Stimulated activated naive CD8-positive, alpha-beta T cell treated with anti-CD3 and anti-CD28 coated beads, Interleukin-15, Interleukin-2, amounts not matched to agents 100 ng/mL and 50 ng/mL, for 24 hours (primary cell): ENCODE results near the gene DLGAP1.

Source experiments
- H3K27ac Mint-ChIP-seq: one replicate; pipeline ENCODE4 v1.8.0; 2021; ENCODE audit warnings: mild to moderate bottlenecking, mixed read lengths
- H3K27me3 Mint-ChIP-seq: one replicate; pipeline ENCODE4 v1.8.0; 2021; ENCODE audit warnings: mixed read lengths
- H3K36me3 Mint-ChIP-seq: one replicate; pipeline ENCODE4 v1.8.0; 2021; ENCODE audit warnings: low read depth, mixed read lengths
- H3K4me1 Mint-ChIP-seq: one replicate; pipeline ENCODE4 v1.8.0; 2021; ENCODE audit warnings: low read depth, mixed read lengths
- H3K4me3 Mint-ChIP-seq: one replicate; pipeline ENCODE4 v1.8.0; 2021; ENCODE audit warnings: mild to moderate bottlenecking, mixed read lengths
- H3K9me3 Mint-ChIP-seq: one replicate; pipeline ENCODE4 v1.8.0; 2021; ENCODE audit warnings: mixed read lengths

Gene DLGAP1

GRCh38 chr18:3530807-3531206, 924.3 kb downstream of the DLGAP1 start:
- no peak overlapping the region for H3K27ac Mint-ChIP-seq
- H3K27me3 Mint-ChIP-seq, result no peaks in the 10 kb centered on the region
- H3K9me3 Mint-ChIP-seq, result no peaks in the 10 kb centered on the region

GRCh38 chr18:3529601-3530000, 925.5 kb downstream of the DLGAP1 start:
- Mint-ChIP-seq H3K36me3 (no peaks in the 10 kb centered on the region), H3K27me3 (no peaks in the 10 kb centered on the region), H3K27ac (no peak overlapping the region), H3K4me3 (no peak overlapping the region), H3K9me3 (no peaks in the 10 kb centered on the region), H3K4me1 (peaks cover 20% of the 10 kb centered on the region)

More at GRCh38 chr18:3530807-3531206, 924.3 kb downstream of the DLGAP1 start:
- H3K36me3 Mint-ChIP-seq, result no peaks in the 10 kb centered on the region
- peaks cover 16% of the 10 kb centered on the region for H3K4me1 Mint-ChIP-seq
- H3K4me3 Mint-ChIP-seq, result no peak overlapping the region

- no peak overlapping the region for H3K4me3 Mint-ChIP-seq
- no peaks in the 10 kb centered on the region for H3K36me3 Mint-ChIP-seq
- peaks cover under 1% of the 10 kb centered on the region for H3K9me3 Mint-ChIP-seq
- H3K4me1 Mint-ChIP-seq, result peaks cover 20% of the 10 kb centered on the region
- no peak overlapping the region for H3K27ac Mint-ChIP-seq
- H3K27me3 Mint-ChIP-seq, result no peaks in the 10 kb centered on the region
Measured at GRCh38 chr18:3529077-3529476, 926.0 kb downstream of the DLGAP1 start.

GRCh38 chr18:3528231-3528630, 926.9 kb downstream of the DLGAP1 start:
- Mint-ChIP-seq H3K9me3 (peaks cover 5% of the 10 kb centered on the region), H3K27me3 (no peaks in the 10 kb centered on the region), H3K36me3 (peaks cover 4% of the 10 kb centered on the region), H3K27ac (no peak overlapping the region), H3K4me3 (no peak overlapping the region), H3K4me1 (peaks cover 20% of the 10 kb centered on the region)

GRCh38 chr18:3526421-3527354, 928.4 kb downstream of the DLGAP1 start:
- Mint-ChIP-seq H3K4me1 (peaks cover 20% of the 10 kb centered on the region), H3K36me3 (peaks cover 4% of the 10 kb centered on the region), H3K9me3 (peaks cover 5% of the 10 kb centered on the region), H3K27ac (peak overlapping the region; percentile 60), H3K4me3 (no peak overlapping the region), H3K27me3 (peaks cover 3% of the 10 kb centered on the region)

GRCh38 chr18:3525870-3526420, 929.2 kb downstream of the DLGAP1 start:
- Mint-ChIP-seq H3K27me3 (peaks cover 3% of the 10 kb centered on the region), H3K4me1 (peaks cover 20% of the 10 kb centered on the region), H3K4me3 (peak overlapping the region; percentile 54), H3K36me3 (peaks cover 4% of the 10 kb centered on the region), H3K9me3 (peaks cover 5% of the 10 kb centered on the region), H3K27ac (peak overlapping the region; percentile 60)

- H3K27me3 Mint-ChIP-seq, result peaks cover 3% of the 10 kb centered on the region
- peaks cover 20% of the 10 kb centered on the region for H3K4me1 Mint-ChIP-seq
- H3K4me3 Mint-ChIP-seq, result no peak overlapping the region
- no peak overlapping the region for H3K27ac Mint-ChIP-seq
- H3K9me3 Mint-ChIP-seq, result peaks cover 5% of the 10 kb centered on the region
- H3K36me3 Mint-ChIP-seq, result peaks cover 4% of the 10 kb centered on the region
Measured at GRCh38 chr18:3524706-3525105, 930.4 kb downstream of the DLGAP1 start.

GRCh38 chr18:3520230-3521085, 934.6 kb downstream of the DLGAP1 start:
- Mint-ChIP-seq H3K36me3 (peaks cover 4% of the 10 kb centered on the region), H3K27me3 (peaks cover 3% of the 10 kb centered on the region), H3K4me1 (peaks cover under 1% of the 10 kb centered on the region), H3K4me3 (no peak overlapping the region), H3K9me3 (peaks cover 5% of the 10 kb centered on the region), H3K27ac (no peak overlapping the region)

- no peaks in the 10 kb centered on the region for H3K27me3 Mint-ChIP-seq
- H3K4me3 Mint-ChIP-seq, result no peak overlapping the region
- no peaks in the 10 kb centered on the region for H3K9me3 Mint-ChIP-seq
- H3K4me1 Mint-ChIP-seq, result peaks cover 20% of the 10 kb centered on the region
- H3K36me3 Mint-ChIP-seq, result no peaks in the 10 kb centered on the region
- no peak overlapping the region for H3K27ac Mint-ChIP-seq
Measured at GRCh38 chr18:3514312-3515216, 940.5 kb downstream of the DLGAP1 start.

- H3K27ac Mint-ChIP-seq, result peak overlapping the region; percentile 22
- H3K9me3 Mint-ChIP-seq, result no peaks in the 10 kb centered on the region
- H3K36me3 Mint-ChIP-seq, result no peaks in the 10 kb centered on the region
- H3K4me3 Mint-ChIP-seq, result no peak overlapping the region
- H3K4me1 Mint-ChIP-seq, result peaks cover 20% of the 10 kb centered on the region
- no peaks in the 10 kb centered on the region for H3K27me3 Mint-ChIP-seq
Measured at GRCh38 chr18:3513481-3513880, 941.6 kb downstream of the DLGAP1 start.

GRCh38 chr18:3511980-3512379, 943.1 kb downstream of the DLGAP1 start:
- H3K27ac Mint-ChIP-seq, result no peak overlapping the region
- H3K36me3 Mint-ChIP-seq, result no peaks in the 10 kb centered on the region
- H3K4me1 Mint-ChIP-seq, result peaks cover 20% of the 10 kb centered on the region
- H3K27me3 Mint-ChIP-seq, result no peaks in the 10 kb centered on the region
- H3K4me3 Mint-ChIP-seq, result no peak overlapping the region
- no peaks in the 10 kb centered on the region for H3K9me3 Mint-ChIP-seq

- Mint-ChIP-seq H3K4me3 (no peak overlapping the region), H3K27ac (no peak overlapping the region), H3K9me3 (no peaks in the 10 kb centered on the region), H3K4me1 (peaks cover 20% of the 10 kb centered on the region), H3K36me3 (no peaks in the 10 kb centered on the region), H3K27me3 (no peaks in the 10 kb centered on the region)
Measured at GRCh38 chr18:3510896-3511295, 944.2 kb downstream of the DLGAP1 start.

GRCh38 chr18:3510024-3510423, 945.1 kb downstream of the DLGAP1 start:
- Mint-ChIP-seq H3K27ac (no peak overlapping the region), H3K4me3 (no peak overlapping the region), H3K36me3 (no peaks in the 10 kb centered on the region), H3K27me3 (no peaks in the 10 kb centered on the region), H3K9me3 (no peaks in the 10 kb centered on the region), H3K4me1 (peaks cover 20% of the 10 kb centered on the region)
